Endothelial cell of umbilical vein (primary cell): ENCODE data around the gene MDFI. TPM values are rescaled to one million over a fixed set of nuclear protein-coding genes. Genes with fewer than 3 reads are reported as not detected.

Source experiments
- BruUV-seq: library from RNA; stranded (reverse); fragments of 400-500 nt; replicated peaks from 2 replicates; lab custom pipeline; 2021; lab: Mats Ljungman, UMichigan
- CTCF ChIA-PET: fragments of 300-600, 350-600 bp; sonication (Branson Sonifier 250); formaldehyde crosslinking; loops from one replicate; lab custom pipeline; 2021; ENCODE audit warnings: antibody characterized with exemption, inconsistent platforms; lab: Charles Lee
- POLR2A ChIA-PET: fragments of 300-600, 350-600 bp; sonication (Branson Sonifier 250); formaldehyde crosslinking; loops from one replicate; lab custom pipeline; 2021; ENCODE audit warnings: antibody characterized with exemption, inconsistent platforms; lab: Charles Lee
- DNase-seq: peaks from one replicate; pipeline ENCODE4 v3.0.0-alpha.2; 2011; ENCODE audit warnings: low read depth, low spot score
- FAIRE-seq: peaks from 2 replicates; lab custom pipeline; 2011; peaks lifted over from hg19 to GRCh38; lab: Jason Lieb, UNC
- H2AFZ ChIP-seq: 2 replicates; pipeline ENCODE4 v1.6.0; 2012; ENCODE audit warnings: low read depth, low read length, control low read depth, inconsistent platforms
- H3K27ac ChIP-seq: 2 replicates; pipeline ENCODE4 v1.5.1; 2011; ENCODE audit warnings: low read depth, mild to moderate bottlenecking, control low read depth, low read length, moderate library complexity; ENCODE audit not compliant: insufficient read depth
- H3K27me3 ChIP-seq, 2 experiments: 2 replicates each; pipeline versions ENCODE4 v1.6.0 to v1.6.1; 2011; ENCODE audit warnings: low read length in 2 of 2, mixed read lengths in 1 of 2; ENCODE audit not compliant: control insufficient read depth in 2 of 2, insufficient read depth in 2 of 2
- H3K36me3 ChIP-seq, 2 experiments: 2 replicates in 1 of 2; 3 replicates in 1 of 2; pipeline ENCODE4 v1.5.1; 2011; ENCODE audit warnings: low read length in 2 of 2, mild to moderate bottlenecking in 1 of 2, moderate library complexity in 1 of 2; ENCODE audit not compliant: control insufficient read depth in 2 of 2, insufficient read depth in 2 of 2; ENCODE audit errors: extremely low read depth in 1 of 2
- H3K4me1 ChIP-seq: 3 replicates; pipeline ENCODE4 v1.5.1; 2011; ENCODE audit warnings: mild to moderate bottlenecking, low read length; ENCODE audit not compliant: control insufficient read depth, insufficient read depth; ENCODE audit errors: extremely low read depth
- H3K4me2 ChIP-seq: 2 replicates; pipeline ENCODE4 v1.6.1; 2011; ENCODE audit warnings: low read length, control low read depth, mixed read lengths; ENCODE audit not compliant: insufficient read depth
- H3K4me3 ChIP-seq, 3 experiments: fragments of 200-600 bp in 1 of 3; sonication (generic), shearing (Covaris generic) in 1 of 3; replicated peaks in 1 of 3; 2 replicates each; pipeline ENCODE4 v1.5.1; 2011 to 2016; ENCODE audit warnings: control low read depth in 3 of 3, low read length in 3 of 3, mild to moderate bottlenecking in 2 of 3, inconsistent platforms in 1 of 3, low read depth in 1 of 3, moderate library complexity in 1 of 3; ENCODE audit not compliant: insufficient read depth in 1 of 3
- H3K79me2 ChIP-seq: 2 replicates; pipeline ENCODE4 v1.6.0; 2012; ENCODE audit warnings: low read length, inconsistent platforms; ENCODE audit not compliant: control insufficient read depth, insufficient read depth
- H3K9ac ChIP-seq: replicated peaks from 2 replicates; pipeline ENCODE3; 2011; ENCODE audit warnings: low read length, control low read depth; ENCODE audit not compliant: insufficient read depth; ENCODE audit errors: extremely low read depth
- H3K9me1 ChIP-seq: replicated peaks from 3 replicates; pipeline ENCODE4 v1.6.0; 2011; ENCODE audit warnings: mild to moderate bottlenecking, low read length; ENCODE audit not compliant: control insufficient read depth, insufficient read depth; ENCODE audit errors: extremely low read depth
- H3K9me3 ChIP-seq: replicated peaks from 2 replicates; pipeline ENCODE4 v1.5.1; 2012; ENCODE audit warnings: low read length, inconsistent platforms; ENCODE audit not compliant: control insufficient read depth, insufficient read depth
- H4K20me1 ChIP-seq: replicated peaks from 2 replicates; pipeline ENCODE3; 2011; ENCODE audit warnings: mild to moderate bottlenecking, low read length; ENCODE audit not compliant: control insufficient read depth, insufficient read depth; ENCODE audit errors: extremely low read depth
- CTCF ChIP-seq, 2 donors: IDR thresholded peaks; 1 replicate in 1 of 2; 2 replicates in 1 of 2; pipeline ENCODE4 v1.5.1; 2011; ENCODE audit warnings: low read length in 2 of 2, mild to moderate bottlenecking in 2 of 2, moderate library complexity in 2 of 2, control low read depth in 1 of 2, inconsistent platforms in 1 of 2, low read depth in 1 of 2; ENCODE audit not compliant: insufficient read depth in 1 of 2; ENCODE audit errors: extremely low read depth in 1 of 2
- EZH2 ChIP-seq: IDR thresholded peaks from 2 replicates; pipeline ENCODE4 v1.6.1; 2012; ENCODE audit warnings: borderline replicate concordance, low read depth, mild to moderate bottlenecking, moderate library complexity, low read length, inconsistent platforms; ENCODE audit not compliant: severe bottlenecking
- FOS ChIP-seq: IDR thresholded peaks from 2 replicates; pipeline ENCODE4 v1.6.1; 2011; ENCODE audit warnings: mild to moderate bottlenecking, low read length, moderate library complexity, borderline replicate concordance; ENCODE audit not compliant: insufficient read depth
- JUN ChIP-seq: IDR thresholded peaks from 2 replicates; pipeline ENCODE4 v1.6.1; 2011; ENCODE audit warnings: borderline replicate concordance, low read depth; ENCODE audit not compliant: insufficient read length, insufficient read depth
- MAX ChIP-seq: IDR thresholded peaks from 2 replicates; pipeline ENCODE4 v1.6.1; 2011; ENCODE audit not compliant: insufficient read depth, insufficient read length
- MYC ChIP-seq: IDR thresholded peaks from one replicate; pipeline ENCODE4 v1.6.1; 2011; ENCODE audit warnings: mild to moderate bottlenecking, low read depth, low read length
- POLR2A ChIP-seq: IDR thresholded peaks from 2 replicates; pipeline ENCODE4 v1.6.1; 2012; ENCODE audit warnings: low read depth, mild to moderate bottlenecking, control low read depth, low read length
- POLR2AphosphoS5 ChIP-seq: IDR thresholded peaks from 2 replicates; pipeline ENCODE4 v1.6.1; 2012; ENCODE audit warnings: low read depth, mild to moderate bottlenecking, control low read depth, low read length, moderate library complexity; ENCODE audit not compliant: insufficient read depth
- dilution Hi-C: fragments of 300-500 bp; cut with MboI; formaldehyde crosslinking; loops from one replicate; pipeline ENCODE4 v1.15.0; 2019; ENCODE audit warnings: low sequenced_read_pairs; ENCODE audit not compliant: extremely low pct_ligation_motif_present
- intact Hi-C: fragments of 100-400 bp; cut with micrococcal nuclease; formaldehyde crosslinking; loops from one replicate; pipeline ENCODE4 v1.10.0; 2022
- polyA plus RNA-seq, 4 experiments: library from polyadenylated mRNA; depleted of rRNA in 3 of 4; stranded (reverse) in 3 of 4; unstranded in 1 of 4; fragments of >200 nt; gene quantifications; 2 replicates each; pipeline versions ENCODE4 v1.2.1 to v1.2.3, GENCODE V29; 2011 to 2012; ENCODE audit warnings: missing spikeins in 1 of 4
- total RNA-seq: library from RNA; stranded (reverse); gene quantifications from 2 replicates; pipeline ENCODE4 v1.2.3, GENCODE V29; 2021

Gene MDFI
- total and polyA plus RNA-seq, 2 donors (not counting 3 experiments of a cell fraction or from before 2014, with no cell fraction given) = 32.4 to 74.1 TPM

- H3K4me3 ChIP-seq = no peak overlapping the region
- peaks cover 8 to 12% of the 10 kb centered on the region in 2 experiments for H3K27me3 ChIP-seq
- H2AFZ ChIP-seq = no peak overlapping the region
- no peaks in the 10 kb centered on the region for H3K79me2 ChIP-seq
- DNase-seq (no peak), FAIRE-seq (no peak)
- H4K20me1 ChIP-seq = no peaks in the 10 kb centered on the region
- H3K4me1 ChIP-seq = no peaks in the 10 kb centered on the region
- H3K27ac ChIP-seq = no peak overlapping the region
- dilution Hi-C loops (no loop called here), intact Hi-C loops (no loop called here)
- no peak overlapping the region for H3K4me2 ChIP-seq
- TF ChIP-seq CTCF (IDR thresholded peaks at IDR 0.05; ENCODE audit: extremely low read depth in 1 of 2, insufficient read depth in 1 of 2, low read depth in 1 of 2, low read length in 2 of 2) (no peak), MYC (no peak), FOS (no peak), JUN (no peak), MAX (no peak), EZH2 (no peak), POLR2AphosphoS5 (no peak), POLR2A (no peak)
- no peak overlapping the region for H3K9ac ChIP-seq
- ChIA-PET POLR2A (interaction anchor here (0.6 kb wide), 1 partner anchor 379 kb away, joined by 3 read pairs; no protein-coding TSS in a partner anchor), CTCF (interaction anchor here (1.4 to 1.7 kb wide), 4 partner anchors 9 to 70 kb away, joined by 3 to 11 read pairs (median 5); no protein-coding TSS in a partner anchor)
- H3K36me3 ChIP-seq = no peaks in the 10 kb centered on the region
- H3K9me1 ChIP-seq = no peaks in the 10 kb centered on the region
- no TSS peak for BruUV-seq
- H3K9me3 ChIP-seq = no peaks in the 10 kb centered on the region
These were observed 34.8 kb downstream of the MDFI start for GRCh38 chr6:41672816-41673703.
